Left lung (tissue), 10 donors: ENCODE results near the gene ATL2. TPM values are rescaled to one million over a fixed set of nuclear protein-coding genes. Genes with fewer than 3 reads are reported as not detected.
"Not testable (repeated sequence)": the region's sequence is repeated elsewhere in the genome, so short reads cannot be mapped to it uniquely, and the experiment has no call there.

Experiments used
- ATAC-seq: fragments of 200-7000 bp; cut with Tn5 transposase; one replicate; pipeline ENCODE4 v1.9.1; 2020; ENCODE audit warnings: moderate library complexity
- DNase-seq, 4 donors: peaks; one replicate each; pipeline ENCODE4 v3.0.0-alpha.2; 2013 to 2020
- H3K27ac ChIP-seq, 2 donors: fragments of 200-600 bp; sonication (generic) in 1 of 2; one replicate each; pipeline versions ENCODE4 v1.5.0 to v1.8.0; 2020 to 2021
- H3K27me3 ChIP-seq, 2 donors: fragments of 200-600 bp; sonication (generic) in 1 of 2; one replicate each; pipeline versions ENCODE4 v1.5.0 to v1.8.0; 2020 to 2021
- H3K36me3 ChIP-seq, 2 donors: fragments of 200-600 bp; sonication (generic) in 1 of 2; one replicate each; pipeline versions ENCODE4 v1.5.0 to v1.8.0; 2020 to 2021
- H3K4me1 ChIP-seq, 2 donors: fragments of 200-600 bp; one replicate each; pipeline ENCODE4 v1.8.0; 2021
- H3K4me3 ChIP-seq, 2 donors: fragments of 200-600 bp; sonication (generic) in 1 of 2; one replicate each; pipeline versions ENCODE4 v1.5.0 to v1.8.0; 2020 to 2021; ENCODE audit warnings: mild to moderate bottlenecking in 1 of 2
- H3K9me3 ChIP-seq, 2 donors: fragments of 200-600 bp; sonication (generic) in 1 of 2; one replicate each; pipeline versions ENCODE4 v1.5.0 to v1.8.0; 2020 to 2021
- intact Hi-C, 2 donors: fragments of 100-400 bp; cut with DNase I; formaldehyde crosslinking; loops; one replicate each; pipeline versions ENCODE4 v1.11.2 to v1.14.2; 2022
- polyA plus RNA-seq, 6 donors: library from polyadenylated mRNA; unstranded; fragments of 120-200 nt; gene quantifications; one replicate each; pipeline ENCODE4 v1.2.1, GENCODE V29; 2013; ENCODE audit not compliant: insufficient read length in 6 of 6
- total RNA-seq, 2 donors: library from RNA; stranded (reverse); fragmentation: NEBNext Ultra II Directional; extraction: Animal tissue kit (Norgen Biotek cat#: 25700); gene quantifications; one replicate each; pipeline ENCODE4 v1.2.1, GENCODE V29; 2021
- TF ChIP-seq, protein P1 (sequence below), 2 donors: fragments of 200-600 bp; sonication (generic) in 1 of 2; IDR thresholded peaks; one replicate each; pipeline versions ENCODE4 v1.5.0 to v1.8.0; 2021; ENCODE audit warnings: antibody characterized with exemption in 2 of 2
- donor health status: DM: no; HTN: yes; CAD: no.
- donor health status: DM: no; HTN: no; CAD: no.

Gene ATL2
- total and polyA plus RNA-seq, 8 donors, result 42.2 to 77.0 (median 69.2) TPM

DNA sequence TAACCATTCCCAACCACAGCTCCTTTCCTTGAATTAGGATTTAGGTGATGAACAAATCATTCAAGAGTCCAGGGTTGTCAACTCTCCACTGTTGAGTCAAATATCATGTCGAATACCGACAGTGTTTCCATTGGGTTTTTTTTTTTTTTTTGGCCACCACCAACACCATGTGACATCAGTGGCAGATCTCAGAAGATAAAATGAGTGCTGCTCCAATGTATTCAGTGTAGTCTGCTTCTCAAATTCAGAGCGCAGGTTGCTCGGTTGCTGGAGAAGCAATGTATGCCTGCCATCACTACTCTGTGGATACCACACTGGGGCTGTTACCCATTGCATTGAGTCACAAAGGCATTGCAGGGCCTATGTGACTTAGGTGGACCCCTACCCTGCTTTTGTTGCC, 10.8 kb upstream of the ATL2 start:
- DNase-seq (no peak), ATAC-seq (no peak)
- Histone ChIP-seq H3K4me3 (no peak overlapping the region), H3K27me3 (no peaks in the 10 kb centered on the region), H3K27ac (no peak overlapping the region), H3K9me3 (no peaks in the 10 kb centered on the region), H3K4me1 (no peaks in the 10 kb centered on the region), H3K36me3 (no peaks in the 10 kb centered on the region)
- TF ChIP-seq, protein P1, sequence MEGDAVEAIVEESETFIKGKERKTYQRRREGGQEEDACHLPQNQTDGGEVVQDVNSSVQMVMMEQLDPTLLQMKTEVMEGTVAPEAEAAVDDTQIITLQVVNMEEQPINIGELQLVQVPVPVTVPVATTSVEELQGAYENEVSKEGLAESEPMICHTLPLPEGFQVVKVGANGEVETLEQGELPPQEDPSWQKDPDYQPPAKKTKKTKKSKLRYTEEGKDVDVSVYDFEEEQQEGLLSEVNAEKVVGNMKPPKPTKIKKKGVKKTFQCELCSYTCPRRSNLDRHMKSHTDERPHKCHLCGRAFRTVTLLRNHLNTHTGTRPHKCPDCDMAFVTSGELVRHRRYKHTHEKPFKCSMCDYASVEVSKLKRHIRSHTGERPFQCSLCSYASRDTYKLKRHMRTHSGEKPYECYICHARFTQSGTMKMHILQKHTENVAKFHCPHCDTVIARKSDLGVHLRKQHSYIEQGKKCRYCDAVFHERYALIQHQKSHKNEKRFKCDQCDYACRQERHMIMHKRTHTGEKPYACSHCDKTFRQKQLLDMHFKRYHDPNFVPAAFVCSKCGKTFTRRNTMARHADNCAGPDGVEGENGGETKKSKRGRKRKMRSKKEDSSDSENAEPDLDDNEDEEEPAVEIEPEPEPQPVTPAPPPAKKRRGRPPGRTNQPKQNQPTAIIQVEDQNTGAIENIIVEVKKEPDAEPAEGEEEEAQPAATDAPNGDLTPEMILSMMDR (IDR thresholded peaks at IDR 0.05), result no peak
- intact Hi-C loops, result no loop called here

- intact Hi-C loops, result no loop called here
- H3K4me1 ChIP-seq, result no peaks in the 10 kb centered on the region
- H3K36me3 ChIP-seq, result no peaks in the 10 kb centered on the region
- H3K27ac ChIP-seq, result no peak overlapping the region
- DNase-seq (no peak), ATAC-seq (no peak)
- H3K27me3 ChIP-seq, result no peaks in the 10 kb centered on the region
- no peaks in the 10 kb centered on the region for H3K9me3 ChIP-seq
- no peak overlapping the region for H3K4me3 ChIP-seq
- TF ChIP-seq, protein P1 (IDR thresholded peaks at IDR 0.05), result no peak
Observed at GRCh38 chr2:38386821-38387220, 9.7 kb upstream of the ATL2 start.

DNA sequence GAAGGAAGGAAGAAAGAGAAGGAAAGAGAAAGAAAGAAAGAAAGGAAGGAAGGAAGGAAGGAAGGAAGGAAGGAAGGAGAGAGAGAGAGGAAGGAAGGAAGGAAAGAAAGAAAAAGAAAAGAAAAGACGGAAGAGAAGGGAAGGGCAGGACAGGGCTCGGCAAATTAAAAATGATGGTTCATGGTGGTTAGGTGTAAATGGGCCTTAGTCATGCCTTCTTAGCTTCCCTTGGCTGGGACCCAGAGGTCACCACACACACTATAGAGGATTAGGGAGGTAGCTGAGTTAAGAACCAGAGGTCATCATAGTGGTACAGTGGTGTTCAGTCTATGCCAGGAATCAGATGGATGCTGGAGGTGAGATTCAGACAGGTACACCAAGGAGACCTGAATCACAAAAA, 9.3 kb upstream of the ATL2 start:
- H3K9me3 ChIP-seq, result no peaks in the 10 kb centered on the region
- no peak for ATAC-seq
- no peaks in the 10 kb centered on the region for H3K27me3 ChIP-seq
- TF ChIP-seq, protein P1 (IDR thresholded peaks at IDR 0.05), result no peak
- intact Hi-C loops, result no loop called here
- H3K4me3 ChIP-seq, result no peak overlapping the region
- no peaks in the 10 kb centered on the region for H3K36me3 ChIP-seq
- no peak overlapping the region for H3K27ac ChIP-seq
- no peaks in the 10 kb centered on the region for H3K4me1 ChIP-seq
- DNase-seq, result no peak

DNA sequence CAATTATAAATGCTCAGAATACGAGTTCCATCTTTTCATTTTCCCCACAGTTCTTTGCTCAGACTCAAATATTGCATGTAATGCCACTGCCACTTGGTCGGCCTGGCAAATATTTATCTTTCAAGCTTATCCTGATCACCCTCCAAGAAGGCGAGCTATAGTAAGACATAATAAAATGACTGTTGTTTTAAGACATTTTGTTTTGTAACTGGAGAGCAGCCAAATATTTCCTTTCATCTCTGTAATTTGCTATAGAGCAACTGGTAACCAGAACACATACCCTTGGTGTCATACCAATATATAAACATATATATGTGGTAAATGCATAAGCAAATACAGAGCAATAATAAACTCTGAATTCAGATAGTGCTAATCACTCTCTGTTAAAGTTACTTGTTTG, 7.3 kb upstream of the ATL2 start:
- TF ChIP-seq, protein P1 (IDR thresholded peaks at IDR 0.05), result no peak
- no peak for ATAC-seq
- H3K9me3 ChIP-seq, result no peaks in the 10 kb centered on the region

GRCh38 chr2:38383741-38384140, 6.7 kb upstream of the ATL2 start:
- H3K27me3 ChIP-seq, H3K36me3 ChIP-seq, H3K4me3 ChIP-seq, intact Hi-C loops, H3K27ac ChIP-seq, H3K9me3 ChIP-seq, ATAC-seq: not testable (repeated sequence)
- H3K4me1 ChIP-seq, result peaks cover 0 to 15% of the 10 kb centered on the region in 2 donors
- peak in 1 of 4 donors; percentile 41 for DNase-seq

More for the DNA sequence above, 7.3 kb upstream of the ATL2 start:
- Histone ChIP-seq H3K4me3 (no peak overlapping the region), H3K4me1 (peaks cover 0 to 15% of the 10 kb centered on the region in 2 donors), H3K36me3 (no peaks in the 10 kb centered on the region), H3K27me3 (no peaks in the 10 kb centered on the region), H3K27ac (no peak overlapping the region)
- DNase-seq, result no peak
- intact Hi-C loops, result no loop called here

- Histone ChIP-seq H3K27me3 (no peaks in the 10 kb centered on the region), H3K36me3 (no peaks in the 10 kb centered on the region), H3K27ac (no peak overlapping the region), H3K4me3 (no peak overlapping the region), H3K9me3 (no peaks in the 10 kb centered on the region), H3K4me1 (peaks cover 0 to 22% of the 10 kb centered on the region in 2 donors)
- intact Hi-C loops, result no loop called here
- TF ChIP-seq, protein P1 (IDR thresholded peaks at IDR 0.05), result no peak
- DNase-seq (no peak), ATAC-seq (no peak)
Observed at GRCh38 chr2:38381381-38382143, 4.5 kb upstream of the ATL2 start.
